Endodermal cell (in vitro differentiated cells): ENCODE results near the gene CACTIN. TPM values are rescaled to one million over a fixed set of nuclear protein-coding genes. Genes with fewer than 3 reads are reported as not detected.

ENCODE experiments used
- DNase-seq: peaks from one replicate; pipeline ENCODE4 v3.0.0-alpha.2; 2017
- H3K27ac ChIP-seq: 2 replicates; pipeline ENCODE4 v1.5.1; 2013; ENCODE audit warnings: mild to moderate bottlenecking, low read depth, low read length, moderate library complexity
- H3K27me3 ChIP-seq: 2 replicates; pipeline ENCODE4 v1.6.1; 2013; ENCODE audit warnings: mild to moderate bottlenecking, low read length, moderate library complexity; ENCODE audit not compliant: insufficient read depth, control insufficient read depth, poor library complexity, severe bottlenecking
- H3K36me3 ChIP-seq: 2 replicates; pipeline ENCODE4 v1.7.0; 2013; ENCODE audit warnings: mild to moderate bottlenecking, low read length, moderate library complexity; ENCODE audit not compliant: control insufficient read depth, insufficient read depth
- H3K4me1 ChIP-seq: one replicate; pipeline ENCODE4 v1.7.0; 2013; ENCODE audit warnings: low read length; ENCODE audit not compliant: control insufficient read depth, insufficient read depth
- H3K4me3 ChIP-seq: 2 replicates; pipeline ENCODE4 v1.5.1; 2013; ENCODE audit warnings: mild to moderate bottlenecking, low read length, moderate library complexity
- H3K9ac ChIP-seq: 2 replicates; pipeline ENCODE4 v1.6.1; 2013; ENCODE audit warnings: mild to moderate bottlenecking, low read length, moderate library complexity; ENCODE audit not compliant: poor library complexity, severe bottlenecking; ENCODE audit errors: extremely low read depth
- H3K9me3 ChIP-seq: 2 replicates; pipeline ENCODE4 v1.6.1; 2013; ENCODE audit warnings: mild to moderate bottlenecking, low read length, moderate library complexity; ENCODE audit not compliant: control insufficient read depth
- H3K27ac Mint-ChIP-seq: 2 replicates; pipeline ENCODE4 v1.8.0; 2020; ENCODE audit warnings: mixed read lengths
- H3K27me3 Mint-ChIP-seq: 2 replicates; pipeline ENCODE4 v1.8.0; 2021; ENCODE audit warnings: mild to moderate bottlenecking, mixed read lengths; ENCODE audit not compliant: insufficient read depth
- H3K36me3 Mint-ChIP-seq: 2 replicates; pipeline ENCODE4 v1.8.0; 2020; ENCODE audit warnings: low read depth, mixed read lengths
- H3K4me1 Mint-ChIP-seq: 2 replicates; pipeline ENCODE4 v1.8.0; 2020; ENCODE audit warnings: mixed read lengths
- H3K4me3 Mint-ChIP-seq: 2 replicates; pipeline ENCODE4 v1.8.0; 2020; ENCODE audit warnings: mild to moderate bottlenecking, moderate library complexity, mixed read lengths
- H3K9me3 Mint-ChIP-seq: 2 replicates; pipeline ENCODE4 v1.8.0; 2020; ENCODE audit warnings: mild to moderate bottlenecking, mixed read lengths
- WGBS, 2 experiments: methylation state at CpG; one replicate each; pipeline versions ENCODE4 v1.1.5 to v1.1.7; 2013; ENCODE audit warnings: missing lambda C conversion rate in 2 of 2, mixed read lengths in 1 of 2; ENCODE audit not compliant: insufficient coverage in 1 of 2, insufficient read length in 1 of 2; 5-methylcytosine and 5-hydroxymethylcytosine counted together
- total RNA-seq, 2 donors: library from RNA; stranded (reverse); fragmentation: NEBNext Ultra II Directional in 1 of 2; extraction: Animal tissue kit (Norgen Biotek cat#: 25700) in 1 of 2; gene quantifications; 2 replicates in 1 of 2; 3 replicates in 1 of 2; pipeline ENCODE4 v1.2.1, GENCODE V29; 2021
- TF ChIP-seq, protein P1 (sequence below): fragments of 200-600 bp; sonication (generic); conservative IDR thresholded peaks from 2 replicates; pipeline ENCODE4 v1.5.0; 2021; ENCODE audit warnings: antibody characterized with exemption, mild to moderate bottlenecking

CACTIN gene
- total RNA-seq, 2 donors from 2014 or later = 31.5 to 33.5 TPM

DNA sequence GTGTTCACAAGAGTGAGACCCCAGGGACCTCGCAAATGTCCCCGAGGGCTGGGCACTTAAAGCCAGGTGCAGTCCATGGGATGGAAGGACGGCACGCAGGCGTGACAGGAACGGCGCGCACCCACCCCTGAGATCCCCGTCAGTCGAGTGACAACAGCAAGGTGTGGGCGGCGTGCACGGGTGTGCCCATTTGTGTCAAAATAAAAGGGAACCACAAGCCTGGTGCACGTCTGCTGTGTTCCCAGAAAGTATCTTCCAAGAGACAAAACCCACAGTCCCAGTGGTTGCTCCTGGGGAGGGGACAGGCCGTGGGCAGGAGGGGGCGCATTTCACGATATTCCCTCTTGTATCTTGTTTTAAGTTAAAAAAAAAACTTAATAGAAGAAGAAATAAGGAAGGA is 15.7 kb upstream of the CACTIN start:
- no peak overlapping the region for H3K9ac ChIP-seq
- no peaks in the 10 kb centered on the region for H3K4me1 Mint-ChIP-seq
- H3K36me3 Mint-ChIP-seq = peaks cover 35% of the 10 kb centered on the region
- 89 to 95% methylated on average over 14 to 17 of the region's 17 CpGs for WGBS, 2 experiments
- no peaks in the 10 kb centered on the region for H3K27me3 ChIP-seq
- H3K9me3 ChIP-seq = no peaks in the 10 kb centered on the region
- TF ChIP-seq, protein P1, sequence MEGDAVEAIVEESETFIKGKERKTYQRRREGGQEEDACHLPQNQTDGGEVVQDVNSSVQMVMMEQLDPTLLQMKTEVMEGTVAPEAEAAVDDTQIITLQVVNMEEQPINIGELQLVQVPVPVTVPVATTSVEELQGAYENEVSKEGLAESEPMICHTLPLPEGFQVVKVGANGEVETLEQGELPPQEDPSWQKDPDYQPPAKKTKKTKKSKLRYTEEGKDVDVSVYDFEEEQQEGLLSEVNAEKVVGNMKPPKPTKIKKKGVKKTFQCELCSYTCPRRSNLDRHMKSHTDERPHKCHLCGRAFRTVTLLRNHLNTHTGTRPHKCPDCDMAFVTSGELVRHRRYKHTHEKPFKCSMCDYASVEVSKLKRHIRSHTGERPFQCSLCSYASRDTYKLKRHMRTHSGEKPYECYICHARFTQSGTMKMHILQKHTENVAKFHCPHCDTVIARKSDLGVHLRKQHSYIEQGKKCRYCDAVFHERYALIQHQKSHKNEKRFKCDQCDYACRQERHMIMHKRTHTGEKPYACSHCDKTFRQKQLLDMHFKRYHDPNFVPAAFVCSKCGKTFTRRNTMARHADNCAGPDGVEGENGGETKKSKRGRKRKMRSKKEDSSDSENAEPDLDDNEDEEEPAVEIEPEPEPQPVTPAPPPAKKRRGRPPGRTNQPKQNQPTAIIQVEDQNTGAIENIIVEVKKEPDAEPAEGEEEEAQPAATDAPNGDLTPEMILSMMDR = no peak
- H3K4me3 ChIP-seq = no peak overlapping the region
- H3K27ac Mint-ChIP-seq = no peak overlapping the region
- peaks cover 22% of the 10 kb centered on the region for H3K36me3 ChIP-seq
- no peak for DNase-seq
- no peaks in the 10 kb centered on the region for H3K9me3 Mint-ChIP-seq
- no peak overlapping the region for H3K27ac ChIP-seq
- no peak overlapping the region for H3K4me3 Mint-ChIP-seq
- no peaks in the 10 kb centered on the region for H3K27me3 Mint-ChIP-seq
- H3K4me1 ChIP-seq = no peaks in the 10 kb centered on the region

DNA sequence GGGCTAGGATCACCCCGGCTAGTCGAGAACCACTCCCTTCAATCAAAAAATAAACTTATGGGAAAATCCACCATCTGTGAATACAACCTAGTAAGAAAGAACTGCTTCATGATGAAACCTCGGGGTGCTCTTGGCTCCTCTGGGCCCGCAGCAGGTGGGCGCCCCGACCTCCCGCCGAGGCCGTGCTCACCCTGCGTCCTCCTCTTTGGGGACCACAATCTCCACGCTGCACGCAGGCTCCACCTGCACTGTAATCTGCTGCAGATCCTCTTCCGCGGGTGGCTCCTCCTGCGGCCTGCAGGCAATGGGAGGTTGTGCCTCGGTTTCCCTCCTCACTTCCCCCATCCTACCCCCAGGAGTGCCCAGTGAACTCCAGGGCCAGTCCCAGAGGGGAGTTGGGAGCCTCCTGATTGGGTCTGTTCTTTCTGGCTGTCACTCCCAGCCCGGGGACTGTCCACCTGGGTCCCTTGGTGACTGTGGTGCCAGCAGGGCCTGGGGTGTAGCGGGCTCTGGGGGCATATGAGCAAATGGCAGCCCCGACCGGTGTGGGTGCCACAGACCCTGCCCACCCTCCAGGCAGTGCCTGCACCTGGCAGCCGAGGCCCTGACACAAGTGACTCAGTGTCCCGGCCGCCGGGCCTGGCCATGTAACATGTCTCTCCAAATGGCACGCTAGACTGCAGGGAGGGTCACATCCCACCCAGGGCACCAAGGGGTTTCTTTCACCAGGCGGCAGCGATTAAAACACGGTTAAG is 15.1 kb upstream of the CACTIN start:
- no peaks in the 10 kb centered on the region for H3K4me1 Mint-ChIP-seq
- no peak overlapping the region for H3K4me3 Mint-ChIP-seq
- no peaks in the 10 kb centered on the region for H3K27me3 ChIP-seq
- H3K9ac ChIP-seq = no peak overlapping the region
- WGBS, 2 experiments = 94 to 97% methylated on average over 24 to 28 of the region's 28 CpGs
- no peaks in the 10 kb centered on the region for H3K4me1 ChIP-seq
- no peaks in the 10 kb centered on the region for H3K9me3 Mint-ChIP-seq
- H3K9me3 ChIP-seq = no peaks in the 10 kb centered on the region
- peaks cover 22% of the 10 kb centered on the region for H3K36me3 ChIP-seq
- no peak overlapping the region for H3K27ac ChIP-seq
- no peak overlapping the region for H3K4me3 ChIP-seq
- H3K27ac Mint-ChIP-seq = no peak overlapping the region
- no peak for DNase-seq
- TF ChIP-seq, protein P1 = no peak
- H3K27me3 Mint-ChIP-seq = no peaks in the 10 kb centered on the region
- H3K36me3 Mint-ChIP-seq = peaks cover 36% of the 10 kb centered on the region

DNA sequence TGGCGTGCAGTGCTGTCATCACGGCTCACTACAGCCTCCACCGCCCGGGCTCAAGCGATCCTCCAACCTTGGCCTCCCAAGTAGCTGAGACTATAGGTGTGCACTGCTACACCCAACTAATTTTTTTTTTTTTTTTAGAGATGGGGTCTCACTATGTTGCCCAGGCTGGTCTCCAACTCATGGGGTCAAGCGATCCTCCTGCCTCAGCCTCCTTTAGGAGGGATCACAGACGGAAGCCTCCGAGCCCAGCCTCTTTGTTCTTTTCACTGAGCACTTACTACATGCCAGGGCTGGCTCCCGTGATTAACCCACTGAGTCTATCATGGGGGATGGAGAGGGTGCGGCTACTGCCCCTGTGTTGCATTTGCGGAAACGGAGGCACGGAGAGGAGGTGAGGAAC is 12.9 kb upstream of the CACTIN start:
- no peaks in the 10 kb centered on the region for H3K27me3 ChIP-seq
- TF ChIP-seq, protein P1 = no peak
- H3K4me3 ChIP-seq = no peak overlapping the region
- Mint-ChIP-seq H3K27me3 (no peaks in the 10 kb centered on the region), H3K9me3 (no peaks in the 10 kb centered on the region), H3K4me3 (no peak overlapping the region), H3K4me1 (no peaks in the 10 kb centered on the region), H3K36me3 (peaks cover 35% of the 10 kb centered on the region), H3K27ac (no peak overlapping the region)
- no peak for DNase-seq
- no peak overlapping the region for H3K9ac ChIP-seq
- no peaks in the 10 kb centered on the region for H3K9me3 ChIP-seq
- no peaks in the 10 kb centered on the region for H3K4me1 ChIP-seq
- WGBS, 2 experiments = 96 to 98% methylated on average over 6 to 13 of the region's 13 CpGs
- H3K27ac ChIP-seq = no peak overlapping the region
- peaks cover 13% of the 10 kb centered on the region for H3K36me3 ChIP-seq
